HepG2 (cell line): Measurements from ENCODE around the gene OVCH1.

ENCODE experiments used
- CHD2 ChIP-seq: IDR thresholded peaks from 2 replicates; pipeline ENCODE4 v1.6.1; 2011; ENCODE audit warnings: low read depth, low read length, improper control_type of control experiment
- CREB1 ChIP-seq, 2 experiments: fragments of 450-650 bp in 1 of 2; IDR thresholded peaks; 2 replicates each; pipeline ENCODE4 v1.6.1; 2016 to 2017; ENCODE audit warnings: control low read depth in 1 of 2, mild to moderate bottlenecking in 1 of 2, missing compliant biosample characterization in 1 of 2, missing genetic modification characterization in 1 of 2
- CTCF ChIP-seq: sonication (generic); formaldehyde crosslinking; IDR thresholded peaks from 2 replicates; pipeline ENCODE4 v1.5.0; 2020; ENCODE audit warnings: mild to moderate bottlenecking, missing genetic modification reagents, moderate library complexity
- KAT7 ChIP-seq: IDR thresholded peaks from 2 replicates; pipeline ENCODE4 v1.6.1; 2018; ENCODE audit warnings: borderline replicate concordance, missing compliant biosample characterization

GRCh38 chr12:29451888-29452287 lies 45.6 kb downstream of the OVCH1 start:
- TF ChIP-seq KAT7 (CRISPR knock-in tag) (no peak), CTCF (CRISPR knock-in tag) (no peak), CHD2 (no peak), CREB1 (IDR thresholded peaks at IDR 0.05) (no peak), CREB1 (CRISPR knock-in tag; IDR thresholded peaks at IDR 0.05) (no peak)
